GDM1 (cell line): ENCODE results near the gene RPL22.

Source experiments
- DNase-seq: peaks from one replicate; lab custom pipeline; 2025; lab: John Stamatoyannopoulos, UW

The RPL22 gene

GRCh38 chr1:6200188-6200809 lies 904 bp upstream of the RPL22 start:
- no peak for DNase-seq

- no peak for DNase-seq
These were observed 623 bp downstream of the RPL22 start for GRCh38 chr1:6198646-6199297.

GRCh38 chr1:6197746-6198427 lies 1.5 kb downstream of the RPL22 start:
- DNase-seq = no peak

- DNase-seq = no peak
These were observed 7.4 kb downstream of the RPL22 start for GRCh38 chr1:6191968-6192367.

- no peak for DNase-seq
These were observed 10.9 kb downstream of the RPL22 start for GRCh38 chr1:6188466-6188865.

- no peak for DNase-seq
These were observed 13.6 kb downstream of the RPL22 start for GRCh38 chr1:6185635-6186382.

GRCh38 chr1:6185151-6185550 lies 14.2 kb downstream of the RPL22 start:
- DNase-seq = no peak

GRCh38 chr1:6184083-6184783 lies 15.2 kb downstream of the RPL22 start:
- no peak for DNase-seq

- no peak for DNase-seq
These were observed 15.8 kb downstream of the RPL22 start for GRCh38 chr1:6183520-6183989.

GRCh38 chr1:6181347-6181770 lies 18.0 kb downstream of the RPL22 start:
- no peak for DNase-seq

- no peak for DNase-seq
These were observed 18.6 kb downstream of the RPL22 start for GRCh38 chr1:6180707-6181311.

GRCh38 chr1:6180268-6180706 lies 19.1 kb downstream of the RPL22 start, which contains the start of gene CHD5:
Gene CHD5 (minus strand): TSS chr1:6180321. CDS start chr1:6180023, 298 bp downstream.
- DNase-seq = no peak

- no peak for DNase-seq
These were observed 19.7 kb downstream of the RPL22 start for GRCh38 chr1:6179564-6180175.

- no peak for DNase-seq
These were observed 20.4 kb downstream of the RPL22 start for GRCh38 chr1:6178751-6179563.

GRCh38 chr1:6177681-6178380 lies 21.6 kb downstream of the RPL22 start:
- DNase-seq = no peak

- no peak for DNase-seq
These were observed 22.6 kb downstream of the RPL22 start for GRCh38 chr1:6176779-6177178.

- DNase-seq = no peak
These were observed 24.0 kb downstream of the RPL22 start for GRCh38 chr1:6175411-6175828.

GRCh38 chr1:6174621-6175410 lies 24.6 kb downstream of the RPL22 start:
- no peak for DNase-seq
